Lung microvascular endothelial cell (primary cell): ENCODE measurements around the gene DMKN. TPM values are rescaled to one million over a fixed set of nuclear protein-coding genes. Genes with fewer than 3 reads are reported as not detected.

Experiments
- DNase-seq, 2 donors: peaks; one replicate each; pipeline versions ENCODE4 v3.0.0 to v3.0.0-alpha.2; 2010; ENCODE audit warnings: low read depth in 2 of 2
- total RNA-seq: library from RNA; depleted of rRNA; stranded (reverse); fragments of >200 nt; gene quantifications from 2 replicates; pipeline ENCODE4 v1.2.1, GENCODE V29; 2014

DMKN gene
- total RNA-seq, 1 donor from 2014 or later = not detected

DNA sequence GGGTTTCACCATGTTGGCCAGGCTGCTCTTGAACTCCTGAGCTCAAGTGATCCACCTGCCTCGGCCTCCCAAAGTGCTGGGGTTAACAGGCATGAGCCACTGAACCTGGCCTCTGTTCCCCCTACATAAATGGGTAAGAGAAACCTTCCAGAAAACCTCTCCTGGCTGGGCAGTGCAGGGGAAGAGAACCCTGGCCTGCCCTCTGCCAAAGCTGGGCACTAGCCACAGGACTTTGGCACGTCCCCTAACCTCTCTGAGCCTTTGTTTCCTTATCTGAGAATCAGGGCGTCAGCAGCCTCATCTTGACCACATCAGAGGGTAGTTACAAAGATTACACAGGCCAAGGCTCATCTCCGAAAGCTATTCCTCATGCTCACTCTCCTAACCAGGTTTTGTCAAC lies 12.4 kb upstream of the DMKN start:
- DNase-seq = no peak

DNA sequence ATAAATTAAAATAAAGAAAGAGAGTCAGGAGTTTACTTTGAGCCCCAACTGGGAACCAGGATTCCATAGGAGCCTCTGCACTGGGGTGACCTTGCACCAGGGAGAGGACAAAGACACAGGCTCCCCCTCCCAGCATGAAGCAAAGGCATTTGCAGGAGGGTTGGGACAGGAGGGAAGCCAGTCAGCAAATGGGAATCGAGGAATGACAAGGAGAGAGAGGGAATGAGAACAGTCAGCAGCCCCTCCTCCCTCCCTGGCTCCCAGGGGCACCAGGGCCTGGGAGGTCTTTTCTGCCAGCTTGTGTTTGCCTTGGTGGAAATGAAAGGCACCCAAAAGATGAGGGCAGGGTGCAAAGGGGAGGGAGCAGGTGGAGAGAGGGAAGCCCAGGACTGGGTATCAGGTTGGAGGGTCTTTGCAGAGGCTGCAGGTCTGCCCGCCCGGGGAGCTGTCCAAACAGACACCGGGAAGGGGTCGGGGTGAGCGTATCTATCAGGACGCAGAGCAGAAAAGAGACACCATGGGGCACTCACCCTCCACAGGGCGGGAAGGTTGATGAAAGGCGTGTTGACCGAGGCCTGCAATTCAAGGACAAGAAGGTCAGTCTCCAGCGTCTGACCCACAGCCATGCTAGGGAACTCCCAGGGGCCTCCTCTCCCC lies 10.9 kb upstream of the DMKN start:
- no peak for DNase-seq

DNA sequence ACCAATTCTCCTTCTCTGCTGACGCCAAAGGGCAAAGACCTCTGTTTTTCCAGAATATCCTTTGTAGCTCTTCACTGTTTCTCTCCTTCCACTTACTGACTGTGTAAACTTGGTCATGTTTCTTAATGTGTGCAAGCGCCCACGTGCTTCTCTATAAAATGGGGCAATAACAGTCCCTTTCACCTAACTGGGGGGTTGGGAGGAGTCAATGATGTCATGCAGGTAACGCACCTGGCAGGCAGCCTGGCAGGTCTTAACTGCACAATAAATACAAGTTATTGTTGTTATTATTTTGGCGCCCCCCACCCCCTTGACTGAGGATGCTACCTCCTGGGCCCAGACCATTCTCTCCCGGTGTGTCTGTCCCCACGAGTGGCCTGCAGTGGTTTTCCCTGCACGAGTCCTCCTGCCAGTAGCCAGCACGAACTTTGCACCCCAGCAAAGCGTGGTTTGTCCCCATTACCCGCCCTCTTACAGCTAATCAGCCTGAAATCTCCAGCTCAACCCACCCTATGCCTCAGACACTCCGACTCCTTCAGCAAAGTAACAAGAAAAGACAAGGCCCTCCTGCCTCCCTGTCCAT lies 9.4 kb upstream of the DMKN start:
- DNase-seq = no peak

DNA sequence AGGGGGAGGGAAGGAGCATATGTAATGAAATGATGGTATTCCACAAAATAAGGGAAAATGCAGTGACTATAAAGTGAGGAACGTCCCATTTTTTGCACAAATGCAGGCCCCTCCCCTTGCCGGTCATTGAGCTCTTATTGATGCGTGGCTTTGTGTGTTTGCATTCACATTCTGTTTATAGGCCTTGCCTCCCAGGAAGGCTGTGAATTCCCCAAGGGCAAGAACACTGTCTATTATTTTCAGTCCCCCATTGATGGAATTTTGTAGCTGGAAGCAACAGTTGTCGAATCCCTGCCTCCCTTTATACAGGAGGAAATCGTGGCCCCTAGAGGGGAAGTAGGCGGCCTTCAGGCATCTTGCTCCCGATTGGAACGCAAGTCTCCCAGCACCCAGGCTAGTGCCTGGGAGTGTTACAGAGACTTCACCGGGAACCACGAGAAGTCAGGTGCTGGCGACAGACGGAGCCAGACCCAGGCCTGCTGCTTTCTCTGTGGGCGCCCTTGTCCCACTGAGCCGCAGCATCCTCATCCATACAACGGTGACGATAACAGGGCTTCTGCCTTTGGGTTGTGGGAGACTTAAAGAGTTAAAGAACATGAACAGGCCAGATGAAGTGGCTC lies 7.8 kb upstream of the DMKN start:
- DNase-seq = no peak

GRCh38 chr19:35519291-35519690 lies 5.8 kb upstream of the DMKN start:
- DNase-seq = no peak

DNA sequence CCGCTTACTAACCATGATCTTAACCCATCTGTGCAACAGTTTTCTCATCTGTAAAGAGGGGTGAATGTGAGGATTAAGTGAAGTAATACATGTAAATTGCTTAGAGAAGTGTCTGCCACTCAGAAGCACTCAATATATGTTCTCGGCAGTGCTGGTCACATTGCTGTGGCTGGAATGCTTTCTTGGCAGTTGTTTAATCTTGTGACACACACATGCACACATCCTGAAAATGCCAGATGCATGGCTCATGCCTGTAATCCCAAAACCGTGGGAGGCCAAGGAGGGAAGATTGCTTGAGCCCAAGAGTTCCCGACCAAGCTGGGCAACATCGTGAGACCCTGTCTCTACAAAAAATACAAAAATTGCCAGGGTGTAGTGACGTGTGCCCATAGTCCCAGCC lies 4.9 kb upstream of the DMKN start:
- peak; percentile 11 to 48 for DNase-seq

DNA sequence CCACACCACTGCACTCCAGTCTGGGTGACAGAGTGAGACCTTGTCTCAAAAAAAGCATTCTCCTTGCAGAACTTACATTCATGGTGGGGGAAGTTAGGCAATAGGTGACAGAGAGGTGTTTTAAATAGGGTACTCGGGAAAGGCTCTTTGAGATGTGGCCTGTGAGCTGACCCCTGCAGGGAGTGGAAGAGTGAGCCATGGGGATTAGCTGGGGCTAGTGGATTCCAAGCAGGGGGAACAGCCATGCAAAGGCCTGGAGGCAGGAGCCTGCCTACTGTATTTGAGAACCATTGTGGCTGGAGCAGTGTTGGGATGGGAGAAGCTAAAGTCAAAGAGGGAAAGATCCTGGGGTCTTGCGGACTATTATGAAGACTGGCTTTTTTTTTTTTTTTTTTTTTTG lies 3.9 kb upstream of the DMKN start:
- DNase-seq = no peak

- DNase-seq = no peak
These were observed 2.9 kb upstream of the DMKN start for GRCh38 chr19:35516310-35516709.

- DNase-seq = no peak
These were observed 897 bp upstream of the DMKN start for GRCh38 chr19:35514282-35514809.

GRCh38 chr19:35512831-35513627 lies 420 bp downstream of the DMKN start:
- DNase-seq = no peak

DNA sequence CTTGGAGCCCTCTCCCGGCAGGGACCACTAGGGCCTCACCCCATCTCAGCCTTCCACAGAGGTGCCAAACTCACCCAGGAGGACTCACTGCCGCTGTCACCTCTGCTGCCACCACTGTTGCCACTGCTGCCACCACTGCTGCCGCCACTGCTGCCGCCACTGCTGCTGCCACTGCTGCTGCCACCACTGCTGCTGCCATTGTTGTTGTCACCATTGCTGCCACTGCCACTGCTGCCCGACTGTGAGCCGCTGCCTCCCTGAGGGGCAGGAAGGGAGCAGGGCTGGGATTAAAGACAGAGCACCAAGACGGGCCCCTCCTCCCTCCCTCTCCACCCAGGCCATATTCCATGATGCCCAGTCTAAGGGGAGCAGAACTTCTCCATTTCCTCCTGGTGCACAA lies 2.1 kb downstream of the DMKN start:
- DNase-seq = no peak

DNA sequence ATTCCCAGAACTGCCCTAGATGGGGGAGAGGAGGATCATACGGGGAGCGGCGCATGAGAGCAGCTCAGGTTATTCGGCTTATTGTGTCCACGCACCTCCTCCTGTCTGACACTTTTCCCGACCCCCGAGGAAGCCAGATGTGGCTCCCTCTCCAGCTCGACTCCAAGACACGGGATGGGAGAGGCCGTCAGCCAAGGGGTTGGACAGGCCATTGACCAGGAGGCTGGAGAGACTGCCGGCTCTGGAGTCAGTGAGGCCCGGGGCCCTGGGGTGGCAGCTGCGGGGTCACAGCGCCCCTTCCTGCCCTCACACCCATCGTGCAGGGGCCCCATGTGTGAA lies 2.9 kb downstream of the DMKN start:
- no peak for DNase-seq

DNA sequence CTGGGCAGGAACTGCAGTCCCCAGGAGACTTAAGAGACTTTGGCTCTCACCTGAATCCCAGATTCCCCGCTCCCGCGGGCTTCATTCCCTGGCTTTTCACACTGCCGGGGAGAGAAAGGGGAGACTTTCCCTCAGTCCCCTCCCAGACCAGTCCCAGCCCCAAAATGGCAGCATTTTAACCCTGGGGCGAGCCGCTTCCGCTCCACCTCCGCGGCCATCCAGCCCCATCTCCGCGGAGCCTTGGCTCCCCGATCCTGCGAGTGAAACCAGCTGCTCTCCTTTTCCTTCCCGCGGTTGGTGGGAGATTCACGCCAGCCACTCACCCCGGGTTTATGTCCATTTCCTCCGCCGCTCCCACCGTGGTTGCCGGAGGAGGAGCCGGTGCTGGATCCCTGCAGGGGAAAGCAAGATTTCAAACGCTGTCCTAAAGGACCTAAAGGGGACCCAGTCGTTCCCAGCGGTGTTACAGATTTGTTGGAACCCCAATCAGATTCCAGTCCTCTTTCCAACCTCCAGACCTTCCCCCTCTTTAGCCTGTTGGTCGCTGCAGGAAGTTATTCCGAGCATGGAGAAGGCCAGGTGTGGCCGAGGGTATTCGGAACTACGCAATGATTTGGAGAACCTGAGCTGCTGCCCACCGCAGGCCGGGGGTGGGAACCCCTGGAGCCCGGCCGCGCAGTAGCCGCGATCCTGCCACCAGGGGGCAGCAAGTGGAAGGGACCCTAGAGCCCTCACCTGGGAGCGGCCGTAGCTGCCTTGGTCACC lies 3.4 kb downstream of the DMKN start:
- peak; percentile 33 to 63 for DNase-seq

DNA sequence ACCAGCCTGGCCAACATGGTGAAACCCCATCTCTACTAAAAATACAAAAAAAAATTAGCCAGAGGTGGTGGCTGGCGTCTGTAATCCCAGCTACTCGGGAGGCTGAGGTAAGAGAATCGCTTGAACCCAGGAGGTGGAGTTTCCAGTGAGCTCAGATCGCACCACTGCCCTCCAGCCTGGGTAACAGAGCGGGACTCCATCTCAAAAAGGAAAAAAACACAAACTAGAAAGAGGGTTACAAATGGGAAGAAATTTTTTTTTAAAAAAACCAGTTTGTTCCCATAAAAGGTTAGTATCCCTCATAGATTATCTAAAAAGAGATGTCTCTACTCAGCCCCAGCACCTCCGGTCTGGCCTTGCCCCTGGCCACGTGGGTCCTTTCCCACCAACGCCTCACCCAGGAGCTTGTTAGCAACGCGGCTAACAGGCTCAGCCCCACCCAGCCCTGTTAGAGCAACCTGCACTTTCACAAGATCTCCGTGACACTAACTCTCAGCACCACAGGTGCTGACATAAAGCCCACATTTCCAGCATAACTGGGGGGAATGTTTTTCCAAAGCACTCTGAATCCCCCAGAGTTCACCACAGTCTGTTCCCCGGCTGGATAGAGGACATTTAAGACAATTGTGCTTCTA lies 4.3 kb downstream of the DMKN start:
- DNase-seq = no peak

- DNase-seq = no peak
These were observed 5.3 kb downstream of the DMKN start for GRCh38 chr19:35508129-35508528.

- no peak for DNase-seq
These were observed 5.9 kb downstream of the DMKN start for GRCh38 chr19:35507561-35507960.

DNA sequence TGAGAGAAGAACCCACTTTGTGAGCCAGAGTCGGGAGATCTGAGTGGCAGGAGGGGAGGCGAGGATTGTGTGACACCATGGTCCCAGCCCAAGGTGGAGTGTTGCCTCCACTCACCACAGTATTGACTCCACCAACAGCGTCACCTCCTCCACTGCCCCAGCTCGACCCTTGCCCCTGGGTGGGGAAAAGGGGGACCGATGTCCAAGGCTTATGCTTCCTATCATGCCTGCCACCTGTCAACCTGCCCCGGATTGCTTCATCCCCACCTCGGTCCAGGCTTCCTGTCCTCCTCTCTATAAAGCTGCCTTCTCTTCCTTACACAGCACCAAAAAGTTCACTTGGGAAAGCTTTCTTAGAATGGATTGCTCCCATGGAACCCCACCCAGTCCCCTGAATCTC lies 7.4 kb downstream of the DMKN start:
- no peak for DNase-seq

DNA sequence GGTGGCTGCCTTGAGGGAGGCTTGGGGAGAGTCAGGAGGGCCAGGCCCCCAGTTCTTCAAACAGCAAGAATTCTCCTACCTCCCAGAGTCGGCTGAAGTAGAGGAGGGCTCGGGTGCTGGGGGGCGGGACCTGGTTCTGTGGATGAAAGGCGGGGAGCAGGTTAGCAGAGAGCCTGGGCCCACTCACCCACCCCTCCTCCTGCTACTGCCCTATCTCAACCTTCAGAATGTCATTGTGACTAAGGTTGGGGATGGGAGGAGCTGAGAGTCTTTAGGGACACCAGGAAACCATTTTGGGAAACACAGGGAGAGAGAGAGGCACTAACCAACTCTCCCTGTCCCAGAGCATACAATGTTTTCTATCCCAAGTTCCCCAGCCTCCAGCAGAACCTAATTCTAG lies 10.7 kb downstream of the DMKN start:
- DNase-seq = no peak

DNA sequence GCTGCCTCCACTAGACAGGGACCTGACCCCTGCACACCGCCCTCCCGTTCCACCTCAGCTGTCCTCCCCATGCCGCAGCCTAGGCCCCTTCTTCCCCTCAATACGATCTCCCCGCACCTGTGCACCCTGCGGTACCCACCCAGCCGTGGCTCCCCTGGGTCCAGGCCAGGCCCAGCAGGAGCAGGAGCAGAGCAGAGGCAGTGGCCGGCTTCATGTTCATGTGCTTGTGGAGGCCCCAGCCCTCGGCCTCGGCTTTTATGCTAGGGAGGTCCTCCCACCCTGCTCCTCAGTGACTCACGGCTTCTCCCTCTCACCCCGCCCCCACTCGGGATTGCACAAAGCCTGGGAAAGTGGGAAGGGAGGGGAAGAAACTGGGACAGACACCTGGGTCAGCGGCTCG lies 11.8 kb downstream of the DMKN start:
- DNase-seq = no peak

DNA sequence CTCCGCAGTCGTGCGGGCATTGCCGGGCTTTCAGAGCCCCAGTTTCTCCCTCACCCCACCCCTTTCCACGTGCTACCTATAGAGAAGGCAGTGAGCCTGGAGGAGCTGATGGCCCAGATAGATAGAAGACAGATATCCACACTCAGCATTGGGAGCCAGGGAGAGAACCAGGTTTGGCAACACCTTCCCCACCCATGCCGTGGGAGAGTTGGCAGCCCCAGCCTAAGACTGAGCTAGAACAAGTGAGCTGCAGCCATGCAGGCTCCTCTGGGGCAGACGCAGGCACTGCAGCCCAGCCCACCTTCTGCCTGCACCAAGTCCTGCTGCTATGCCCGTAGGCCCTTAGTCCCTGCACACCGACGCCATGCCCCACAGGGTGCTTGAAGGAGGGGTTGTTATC lies 12.8 kb downstream of the DMKN start:
- no peak for DNase-seq

DNA sequence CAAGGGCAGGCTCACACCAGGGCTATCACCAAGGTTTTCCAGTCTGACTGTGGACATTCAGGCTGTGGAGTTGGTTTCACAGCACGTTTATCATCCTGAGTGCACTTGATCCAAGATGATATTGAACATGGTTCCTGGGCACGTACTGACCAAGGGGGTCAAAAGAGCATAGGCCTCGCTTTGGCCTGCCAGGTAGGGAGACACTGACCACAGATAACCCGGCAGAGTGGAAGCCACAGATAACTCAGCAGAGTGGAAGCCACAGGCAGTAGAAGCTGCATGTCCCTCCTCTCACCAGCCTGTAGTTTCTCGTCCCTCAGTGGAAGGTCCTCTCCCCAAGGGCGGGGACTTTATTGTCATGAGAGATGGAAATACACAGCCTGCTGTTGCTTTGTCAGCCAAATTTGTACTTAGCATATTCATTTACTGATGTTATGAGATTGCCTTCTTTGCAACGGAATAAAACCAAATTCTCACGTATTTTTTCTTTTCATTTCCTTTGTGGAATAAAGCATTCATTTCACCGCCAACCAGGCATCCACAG lies 14.4 kb downstream of the DMKN start:
- no peak for DNase-seq
